Measurements from ENCODE around the gene SKI. TPM values are rescaled to one million over a fixed set of nuclear protein-coding genes. Genes with fewer than 3 reads are reported as not detected.
A peak's percentile ranks its signal among the peaks of the same experiment; 100 is the strongest.

SKI gene
- total and polyA plus RNA-seq, 2 donors (not counting 1 experiment from before 2014, with no cell fraction given): 14.9 to 74.9 TPM

GRCh38 chr1:2290595-2291510 lies 62.7 kb downstream of the SKI start:
- Histone ChIP-seq H2AFZ (ENCODE audit: insufficient read depth, low read depth, low read length, poor library complexity, severe bottlenecking) (no peak overlapping the region), H3K9me3 (ENCODE audit: control extremely low read depth in 1 of 3, control insufficient read depth in 2 of 3, insufficient read depth in 1 of 3, low read length in 2 of 3) (no peaks in the 10 kb centered on the region), H4K20me1 (ENCODE audit: control insufficient read depth, insufficient read depth, low read length, poor library complexity, severe bottlenecking) (peaks cover 97% of the 10 kb centered on the region), H3K9ac (ENCODE audit: low read length) (peak overlapping the region; percentile 56), H3K27ac (ENCODE audit: low read length in 2 of 2) (peak overlapping the region; percentile 29 to 73), H3K4me1 (ENCODE audit: control insufficient read depth in 2 of 2, insufficient read depth in 2 of 2, low read length in 2 of 2) (peaks cover 57 to 77% of the 10 kb centered on the region in 2 donors), H3K27me3 (replicated peaks in 1 of 4; ENCODE audit: control extremely low read depth in 1 of 4, control insufficient read depth in 3 of 4, insufficient read depth in 4 of 4, low read length in 3 of 4) (no peaks in the 10 kb centered on the region), H3K36me3 (replicated peaks in 1 of 2; ENCODE audit: control extremely low read depth in 1 of 2, control insufficient read depth in 1 of 2, extremely low read depth in 1 of 2, insufficient read depth in 2 of 2, low read length in 1 of 2) (peaks cover 0 to 4% of the 10 kb centered on the region in 2 experiments), H3K4me3 (ENCODE audit: control extremely low read depth in 1 of 5, extremely low read depth in 1 of 5, insufficient read depth in 1 of 5, low read depth in 2 of 5, low read length in 4 of 5) (peak overlapping the region in 4 of 5 experiments; percentile 36 to 54 (median 42)), H3K79me2 (ENCODE audit: control insufficient read depth, insufficient read depth, low read length) (peaks cover 98% of the 10 kb centered on the region), H3K4me2 (replicated peaks; ENCODE audit: low read depth, low read length, poor library complexity, severe bottlenecking) (peak overlapping the region; percentile 79)
- 2% methylated on average over 38 of the region's 41 CpGs for WGBS (ENCODE audit: insufficient coverage)
- ATAC-seq (ENCODE audit: low read depth) (peak; percentile 81), DNase-seq (peak; percentile 89)
- H3K4me1 Mint-ChIP-seq: peaks cover 79% of the 10 kb centered on the region
- CTCF ChIA-PET: interaction anchor here (0.9 to 3.3 kb wide), 7 partner anchors 10 to 102 kb away, joined by 3 to 11 read pairs (median 4); no protein-coding TSS in a partner anchor
- peak overlapping the region; percentile 84 for H3K27ac Mint-ChIP-seq
- H3K27me3 Mint-ChIP-seq: no peaks in the 10 kb centered on the region
- H3K9me3 Mint-ChIP-seq (ENCODE audit: insufficient read depth): no peaks in the 10 kb centered on the region
- intact Hi-C loops (cut with micrococcal nuclease): loop anchor here (1.0 to 2.0 kb wide), 5 partner anchors 10 to 56 kb away; no protein-coding TSS in a partner anchor
- H3K4me3 Mint-ChIP-seq: peak overlapping the region; percentile 83
- no peak for TF ChIP-seq EZH2 (IDR thresholded peaks at IDR 0.05; ENCODE audit: borderline replicate concordance, insufficient read depth, low read depth, low read length, poor library complexity, severe bottlenecking)
- TF ChIP-seq, protein P1, sequence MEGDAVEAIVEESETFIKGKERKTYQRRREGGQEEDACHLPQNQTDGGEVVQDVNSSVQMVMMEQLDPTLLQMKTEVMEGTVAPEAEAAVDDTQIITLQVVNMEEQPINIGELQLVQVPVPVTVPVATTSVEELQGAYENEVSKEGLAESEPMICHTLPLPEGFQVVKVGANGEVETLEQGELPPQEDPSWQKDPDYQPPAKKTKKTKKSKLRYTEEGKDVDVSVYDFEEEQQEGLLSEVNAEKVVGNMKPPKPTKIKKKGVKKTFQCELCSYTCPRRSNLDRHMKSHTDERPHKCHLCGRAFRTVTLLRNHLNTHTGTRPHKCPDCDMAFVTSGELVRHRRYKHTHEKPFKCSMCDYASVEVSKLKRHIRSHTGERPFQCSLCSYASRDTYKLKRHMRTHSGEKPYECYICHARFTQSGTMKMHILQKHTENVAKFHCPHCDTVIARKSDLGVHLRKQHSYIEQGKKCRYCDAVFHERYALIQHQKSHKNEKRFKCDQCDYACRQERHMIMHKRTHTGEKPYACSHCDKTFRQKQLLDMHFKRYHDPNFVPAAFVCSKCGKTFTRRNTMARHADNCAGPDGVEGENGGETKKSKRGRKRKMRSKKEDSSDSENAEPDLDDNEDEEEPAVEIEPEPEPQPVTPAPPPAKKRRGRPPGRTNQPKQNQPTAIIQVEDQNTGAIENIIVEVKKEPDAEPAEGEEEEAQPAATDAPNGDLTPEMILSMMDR (IDR thresholded peaks at IDR 0.05): no peak
- POLR2A ChIA-PET: interaction anchor here (0.7 to 2.3 kb wide), 6 partner anchors 10 to 96 kb away, joined by 3 to 20 read pairs (median 4); partner anchors contain the start of gene FAAP20

All from B cell (primary cell).